Panc1 (cell line): ENCODE data around the gene DLG5.
A peak's percentile ranks its signal among the peaks of the same experiment; 100 is the strongest.

Experiments used
- POLR2AphosphoS5 ChIP-seq: IDR thresholded peaks from 2 replicates; pipeline ENCODE4 v1.6.1; 2012; ENCODE audit warnings: mild to moderate bottlenecking, low read depth, low read length, moderate library complexity
- TF ChIP-seq, protein P1 (sequence below): fragments of 450-650 bp; IDR thresholded peaks from 2 replicates; pipeline ENCODE4 v1.5.1; 2017; ENCODE audit warnings: mild to moderate bottlenecking
- TF ChIP-seq, protein P2 (sequence below), 2 experiments: IDR thresholded peaks; 2 replicates each; pipeline ENCODE4 v1.6.1; 2011 to 2012; ENCODE audit warnings: low read depth in 2 of 2, control low read depth in 1 of 2, low read length in 1 of 2, mild to moderate bottlenecking in 1 of 2, moderate library complexity in 1 of 2; ENCODE audit not compliant: insufficient read depth in 1 of 2

GRCh38 chr10:77926566-77927401, at the start of gene DLG5:
- TF ChIP-seq, protein P1, sequence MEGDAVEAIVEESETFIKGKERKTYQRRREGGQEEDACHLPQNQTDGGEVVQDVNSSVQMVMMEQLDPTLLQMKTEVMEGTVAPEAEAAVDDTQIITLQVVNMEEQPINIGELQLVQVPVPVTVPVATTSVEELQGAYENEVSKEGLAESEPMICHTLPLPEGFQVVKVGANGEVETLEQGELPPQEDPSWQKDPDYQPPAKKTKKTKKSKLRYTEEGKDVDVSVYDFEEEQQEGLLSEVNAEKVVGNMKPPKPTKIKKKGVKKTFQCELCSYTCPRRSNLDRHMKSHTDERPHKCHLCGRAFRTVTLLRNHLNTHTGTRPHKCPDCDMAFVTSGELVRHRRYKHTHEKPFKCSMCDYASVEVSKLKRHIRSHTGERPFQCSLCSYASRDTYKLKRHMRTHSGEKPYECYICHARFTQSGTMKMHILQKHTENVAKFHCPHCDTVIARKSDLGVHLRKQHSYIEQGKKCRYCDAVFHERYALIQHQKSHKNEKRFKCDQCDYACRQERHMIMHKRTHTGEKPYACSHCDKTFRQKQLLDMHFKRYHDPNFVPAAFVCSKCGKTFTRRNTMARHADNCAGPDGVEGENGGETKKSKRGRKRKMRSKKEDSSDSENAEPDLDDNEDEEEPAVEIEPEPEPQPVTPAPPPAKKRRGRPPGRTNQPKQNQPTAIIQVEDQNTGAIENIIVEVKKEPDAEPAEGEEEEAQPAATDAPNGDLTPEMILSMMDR: no peak; the same call in 1 of the 2 replicates
- TF ChIP-seq POLR2AphosphoS5: peak; percentile 43; the same call in 1 of the 2 replicates
- TF ChIP-seq, protein P2, sequence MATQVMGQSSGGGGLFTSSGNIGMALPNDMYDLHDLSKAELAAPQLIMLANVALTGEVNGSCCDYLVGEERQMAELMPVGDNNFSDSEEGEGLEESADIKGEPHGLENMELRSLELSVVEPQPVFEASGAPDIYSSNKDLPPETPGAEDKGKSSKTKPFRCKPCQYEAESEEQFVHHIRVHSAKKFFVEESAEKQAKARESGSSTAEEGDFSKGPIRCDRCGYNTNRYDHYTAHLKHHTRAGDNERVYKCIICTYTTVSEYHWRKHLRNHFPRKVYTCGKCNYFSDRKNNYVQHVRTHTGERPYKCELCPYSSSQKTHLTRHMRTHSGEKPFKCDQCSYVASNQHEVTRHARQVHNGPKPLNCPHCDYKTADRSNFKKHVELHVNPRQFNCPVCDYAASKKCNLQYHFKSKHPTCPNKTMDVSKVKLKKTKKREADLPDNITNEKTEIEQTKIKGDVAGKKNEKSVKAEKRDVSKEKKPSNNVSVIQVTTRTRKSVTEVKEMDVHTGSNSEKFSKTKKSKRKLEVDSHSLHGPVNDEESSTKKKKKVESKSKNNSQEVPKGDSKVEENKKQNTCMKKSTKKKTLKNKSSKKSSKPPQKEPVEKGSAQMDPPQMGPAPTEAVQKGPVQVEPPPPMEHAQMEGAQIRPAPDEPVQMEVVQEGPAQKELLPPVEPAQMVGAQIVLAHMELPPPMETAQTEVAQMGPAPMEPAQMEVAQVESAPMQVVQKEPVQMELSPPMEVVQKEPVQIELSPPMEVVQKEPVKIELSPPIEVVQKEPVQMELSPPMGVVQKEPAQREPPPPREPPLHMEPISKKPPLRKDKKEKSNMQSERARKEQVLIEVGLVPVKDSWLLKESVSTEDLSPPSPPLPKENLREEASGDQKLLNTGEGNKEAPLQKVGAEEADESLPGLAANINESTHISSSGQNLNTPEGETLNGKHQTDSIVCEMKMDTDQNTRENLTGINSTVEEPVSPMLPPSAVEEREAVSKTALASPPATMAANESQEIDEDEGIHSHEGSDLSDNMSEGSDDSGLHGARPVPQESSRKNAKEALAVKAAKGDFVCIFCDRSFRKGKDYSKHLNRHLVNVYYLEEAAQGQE (IDR thresholded peaks at IDR 0.05; ENCODE audit: insufficient read depth in 1 of 2, low read depth in 2 of 2, low read length in 1 of 2): no peak
